Esophagus (tissue), 2 donors: Measurements from ENCODE around the gene FOXF2. TPM values are rescaled to one million over a fixed set of nuclear protein-coding genes. Genes with fewer than 3 reads are reported as not detected.

ENCODE experiments used
- H3K27ac ChIP-seq, 2 donors: one replicate each; pipeline ENCODE4 v1.5.1; 2013; ENCODE audit warnings: low read depth in 2 of 2, mild to moderate bottlenecking in 2 of 2, inconsistent platforms in 1 of 2, low read length in 1 of 2, moderate library complexity in 1 of 2
- H3K27me3 ChIP-seq, 2 donors: one replicate each; pipeline ENCODE4 v1.6.1; 2013; ENCODE audit warnings: low read length in 2 of 2, control low read depth in 1 of 2, mild to moderate bottlenecking in 1 of 2; ENCODE audit not compliant: insufficient read depth in 2 of 2, control insufficient read depth in 1 of 2
- H3K36me3 ChIP-seq, 2 donors: one replicate each; pipeline ENCODE4 v1.6.1; 2013; ENCODE audit warnings: low read length in 1 of 2; ENCODE audit not compliant: control insufficient read depth in 2 of 2, insufficient read depth in 2 of 2
- H3K4me1 ChIP-seq, 2 donors: one replicate each; pipeline ENCODE4 v1.6.1; 2013; ENCODE audit warnings: low read length in 1 of 2; ENCODE audit not compliant: control insufficient read depth in 2 of 2, insufficient read depth in 2 of 2
- H3K4me3 ChIP-seq, 2 donors: one replicate each; pipeline ENCODE4 v1.5.1; 2013; ENCODE audit warnings: low read length in 2 of 2, mild to moderate bottlenecking in 2 of 2, low read depth in 1 of 2, moderate library complexity in 1 of 2
- H3K9me3 ChIP-seq, 2 donors: one replicate each; pipeline ENCODE4 v1.6.1; 2013; ENCODE audit warnings: mild to moderate bottlenecking in 2 of 2, low read depth in 1 of 2, low read length in 1 of 2, moderate library complexity in 1 of 2; ENCODE audit not compliant: control insufficient read depth in 2 of 2, insufficient read depth in 1 of 2
- WGBS, 2 donors: extraction: QIAGEN DNeasy Blood & Tissue Kit; methylation state at CpG; one replicate each; pipeline ENCODE4 v1.1.7; 2013; 5-methylcytosine and 5-hydroxymethylcytosine counted together
- polyA plus RNA-seq, 2 donors: library from polyadenylated mRNA; stranded (reverse); fragments of 200-250 nt; gene quantifications; one replicate each; pipeline ENCODE4 v1.2.3, GENCODE V29; 2013
- donor health status: healthy with polysubstance abuse.
- donor health status: Bipolar disorder and iron deficiency.

FOXF2 gene
- polyA plus RNA-seq, 2 donors: 2.3 to 8.1 TPM

DNA sequence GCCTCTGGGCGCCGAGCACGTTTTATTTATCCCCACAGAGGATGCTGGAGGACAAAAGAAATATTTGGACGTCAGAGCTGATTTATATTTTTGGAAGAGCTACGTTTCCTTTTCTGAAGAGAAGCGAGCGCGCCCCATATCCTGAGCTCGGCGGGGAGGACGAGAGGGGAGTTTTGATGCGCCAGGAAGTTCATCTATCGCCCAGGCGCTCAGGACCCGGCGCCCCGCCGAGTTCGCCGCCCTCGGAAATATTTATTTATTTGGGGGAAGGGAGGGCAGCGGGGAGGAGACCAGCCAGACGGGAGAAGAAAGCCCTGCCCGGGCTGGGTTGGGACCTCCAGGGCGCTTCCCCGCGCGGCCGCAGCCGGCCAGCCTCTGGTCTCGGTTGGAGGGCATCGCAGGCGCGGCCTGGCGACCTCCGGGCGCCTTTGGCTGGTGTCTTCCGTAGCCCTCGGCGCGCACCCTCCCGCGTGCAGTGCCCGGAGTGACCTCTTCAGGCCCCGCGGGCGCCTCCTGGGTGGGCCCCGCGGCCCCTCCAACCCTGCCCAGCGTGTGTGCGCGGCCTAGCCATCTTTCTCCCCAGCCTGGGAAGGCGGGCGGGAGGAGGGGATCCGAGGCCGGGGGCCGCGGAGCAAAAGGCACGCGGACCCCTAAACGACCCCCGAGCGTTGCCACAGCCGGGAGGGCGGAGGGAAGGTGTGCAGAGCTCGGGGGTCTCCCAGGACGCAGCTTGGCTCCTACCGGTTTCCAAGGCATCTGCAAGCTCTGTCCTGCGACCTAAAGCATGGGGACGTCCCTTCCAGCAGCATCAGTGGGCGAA is 5.4 kb upstream of the FOXF2 start:
- H3K9me3 ChIP-seq: no peaks in the 10 kb centered on the region
- 4 to 10% methylated on average over 64 to 71 of the region's 71 CpGs for WGBS, 2 donors
- H3K4me3 ChIP-seq: peak overlapping the region; percentile 7
- peak overlapping the region; percentile 75 to 87 for H3K27ac ChIP-seq
- H3K36me3 ChIP-seq: no peaks in the 10 kb centered on the region
- H3K4me1 ChIP-seq: peaks cover 0 to 17% of the 10 kb centered on the region in 2 donors
- H3K27me3 ChIP-seq: peaks cover 15 to 28% of the 10 kb centered on the region in 2 donors

DNA sequence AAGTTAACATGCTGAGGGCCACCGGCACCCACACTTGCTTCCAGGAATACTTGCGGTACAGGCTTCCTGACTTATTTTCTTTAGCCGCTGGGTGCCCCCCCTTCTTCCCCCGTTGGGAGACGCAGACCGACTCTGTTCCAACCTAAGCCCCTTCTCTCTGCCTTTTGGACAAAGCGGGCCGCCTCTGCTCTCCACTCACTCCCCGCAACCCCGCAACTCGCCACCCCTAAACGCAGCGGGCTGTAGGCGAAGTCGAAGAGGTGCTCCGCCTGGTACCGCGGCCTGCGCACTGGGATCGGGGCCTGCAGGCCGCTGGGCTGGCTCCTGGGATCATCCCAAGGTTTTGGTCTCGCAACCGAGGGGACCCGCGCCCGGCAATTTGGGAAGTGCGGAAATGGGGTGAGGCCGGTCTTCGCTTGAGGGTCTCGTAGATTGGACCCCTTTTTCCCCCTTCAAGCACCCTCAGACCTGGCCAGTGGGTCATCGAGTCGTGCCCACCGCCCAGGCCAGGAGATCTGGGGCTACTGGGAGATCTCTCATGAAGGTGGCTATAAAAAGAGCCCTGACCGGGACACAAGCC is 4.7 kb upstream of the FOXF2 start:
- Histone ChIP-seq H3K27ac (peak overlapping the region; percentile 75 to 87), H3K36me3 (no peaks in the 10 kb centered on the region), H3K4me3 (peak overlapping the region in 1 of 2 donors; percentile 7), H3K4me1 (peaks cover 0 to 16% of the 10 kb centered on the region in 2 donors), H3K27me3 (peaks cover 15 to 22% of the 10 kb centered on the region in 2 donors), H3K9me3 (no peaks in the 10 kb centered on the region)
- WGBS, 2 donors: 18 to 23% methylated on average over 32 to 34 of the region's 34 CpGs

GRCh38 chr6:1385129-1386037 is 4.0 kb upstream of the FOXF2 start:
- Histone ChIP-seq H3K4me3 (no peak overlapping the region), H3K27ac (peak overlapping the region; percentile 75 to 87), H3K9me3 (no peaks in the 10 kb centered on the region), H3K36me3 (no peaks in the 10 kb centered on the region), H3K4me1 (peaks cover 0 to 18% of the 10 kb centered on the region in 2 donors), H3K27me3 (peaks cover 15 to 17% of the 10 kb centered on the region in 2 donors)
- 23 to 40% methylated on average over 39 of the region's 39 CpGs for WGBS, 2 donors

DNA sequence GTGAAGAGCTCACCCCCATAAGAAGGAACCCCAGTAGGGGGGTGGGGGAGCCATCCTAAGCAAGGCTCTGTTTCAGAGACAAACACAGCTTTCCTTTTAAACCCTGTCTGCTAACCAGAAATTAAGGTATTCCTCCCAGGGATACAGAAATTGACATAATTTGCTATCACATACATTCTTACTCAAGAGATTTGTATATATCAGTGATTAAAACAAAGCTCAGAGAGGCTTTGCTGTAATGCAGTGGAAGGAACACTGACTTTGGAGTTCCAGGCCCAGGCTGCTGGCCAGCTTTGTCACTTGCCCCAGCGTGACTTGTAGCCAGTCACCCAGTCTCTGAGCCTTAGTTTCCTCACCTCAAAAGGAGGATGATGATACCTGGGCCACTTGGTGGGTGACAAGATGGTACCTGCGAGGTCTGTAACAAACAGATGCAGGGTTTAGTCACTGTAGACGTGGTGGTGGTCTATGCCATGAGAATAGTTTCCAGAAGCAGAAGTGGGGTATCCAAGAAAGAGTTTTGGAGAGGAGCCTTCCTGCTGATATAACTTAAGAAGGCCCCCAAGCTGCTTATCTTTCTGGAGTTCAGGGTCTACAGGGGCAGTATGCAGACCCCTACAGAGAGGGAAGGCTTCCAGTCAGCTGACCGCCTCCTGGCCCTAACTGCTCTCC is 3.2 kb upstream of the FOXF2 start:
- Histone ChIP-seq H3K36me3 (no peaks in the 10 kb centered on the region), H3K4me1 (peaks cover 3 to 25% of the 10 kb centered on the region in 2 donors), H3K27ac (peak overlapping the region in 1 of 2 donors; percentile 70), H3K4me3 (no peak overlapping the region), H3K27me3 (peaks cover 15 to 21% of the 10 kb centered on the region in 2 donors), H3K9me3 (peaks cover 0 to 2% of the 10 kb centered on the region in 2 donors)
- WGBS, 2 donors: 65 to 72% methylated on average over 4 of the region's 4 CpGs

GRCh38 chr6:1387538-1387875 is 1.9 kb upstream of the FOXF2 start:
- Histone ChIP-seq H3K36me3 (no peaks in the 10 kb centered on the region), H3K27ac (peak overlapping the region; percentile 40 to 81), H3K27me3 (peaks cover 15 to 24% of the 10 kb centered on the region in 2 donors), H3K9me3 (peaks cover 0 to 2% of the 10 kb centered on the region in 2 donors), H3K4me3 (peak overlapping the region in 1 of 2 donors; percentile 20), H3K4me1 (peaks cover 3 to 16% of the 10 kb centered on the region in 2 donors)
- 42 to 52% methylated on average over 11 of the region's 11 CpGs for WGBS, 2 donors

DNA sequence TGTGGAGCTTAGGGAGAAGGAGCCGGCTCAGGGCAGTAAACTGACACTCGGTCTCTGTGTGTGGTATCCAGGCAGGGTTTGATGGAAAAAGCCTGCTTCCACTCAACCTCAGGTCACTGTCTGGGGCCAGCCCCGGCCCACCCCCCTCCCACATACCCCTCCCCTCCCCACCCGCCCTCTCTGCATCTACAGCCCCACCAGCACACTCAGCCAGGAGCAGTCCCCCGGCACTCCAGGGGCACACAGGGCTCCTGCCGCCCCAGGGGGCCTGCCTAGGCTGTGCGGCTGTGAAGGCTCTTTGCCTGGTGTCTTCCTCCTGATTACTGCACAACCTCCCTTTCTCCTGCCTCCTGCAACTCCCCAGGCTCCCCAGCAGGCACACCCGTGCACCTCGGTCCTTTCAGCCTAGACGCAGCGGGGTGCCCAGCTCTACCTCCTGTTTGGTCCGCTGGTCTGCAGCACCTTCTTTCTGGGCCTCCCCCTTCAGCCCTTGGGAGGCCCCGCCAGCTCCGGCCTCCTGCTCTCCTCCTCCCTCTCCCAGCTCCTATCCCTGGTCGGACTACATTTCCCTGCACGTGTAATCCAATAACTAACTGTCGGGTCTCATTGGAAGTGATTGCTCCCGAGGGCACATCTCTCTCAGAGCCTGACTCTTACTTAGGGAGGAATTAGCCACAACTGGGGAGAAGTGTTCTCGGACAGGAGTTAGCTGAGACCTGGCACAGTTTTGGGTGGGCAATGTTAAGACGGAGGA is 1.3 kb upstream of the FOXF2 start:
- Histone ChIP-seq H3K27me3 (peaks cover 15 to 24% of the 10 kb centered on the region in 2 donors), H3K36me3 (no peaks in the 10 kb centered on the region), H3K4me3 (peak overlapping the region; percentile 8 to 20), H3K4me1 (peaks cover 3 to 11% of the 10 kb centered on the region in 2 donors), H3K27ac (peak overlapping the region; percentile 62 to 81), H3K9me3 (peaks cover 0 to 2% of the 10 kb centered on the region in 2 donors)
- WGBS, 2 donors: 19 to 26% methylated on average over 17 to 20 of the region's 20 CpGs

DNA sequence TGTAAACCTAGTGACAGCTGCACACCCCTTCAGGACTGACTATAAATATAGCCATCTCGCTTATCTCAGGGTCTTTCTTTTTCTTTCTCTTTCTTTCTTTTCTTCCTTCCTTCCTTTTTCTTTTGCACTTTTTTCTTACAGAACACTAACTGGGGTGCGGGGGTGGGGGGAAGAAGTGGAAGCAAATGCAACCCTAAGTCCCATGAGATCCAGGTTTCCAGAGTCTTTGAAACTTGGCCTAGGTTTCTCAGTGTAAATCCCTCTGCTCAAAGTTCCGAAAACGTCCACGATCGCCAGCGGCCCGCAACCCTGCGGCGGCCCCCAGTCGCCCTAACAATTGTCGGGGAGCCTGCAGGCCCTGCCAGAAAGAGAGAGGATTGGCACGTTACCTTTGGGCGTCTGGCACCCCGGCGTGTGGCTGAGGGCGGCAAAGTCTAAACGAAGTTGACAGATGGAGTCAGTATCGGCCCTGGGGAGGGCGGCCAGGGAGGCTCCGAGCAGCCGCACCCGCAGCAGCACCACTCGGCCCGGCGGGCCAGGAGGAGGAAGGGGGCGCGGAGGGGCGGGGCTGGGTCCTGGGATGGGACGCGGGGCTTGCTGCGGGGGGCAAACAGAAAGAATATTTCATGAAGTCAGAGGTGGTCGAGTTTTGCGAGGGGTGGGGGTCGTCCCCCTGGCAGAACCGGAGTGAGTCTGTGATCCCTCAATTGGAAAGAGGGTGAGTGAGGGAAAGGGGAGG is 577 bp upstream of the FOXF2 start:
- Histone ChIP-seq H3K4me1 (peaks cover 10 to 11% of the 10 kb centered on the region in 2 donors), H3K27me3 (peaks cover 15 to 27% of the 10 kb centered on the region in 2 donors), H3K9me3 (peaks cover 0 to 2% of the 10 kb centered on the region in 2 donors), H3K27ac (peak overlapping the region; percentile 68 to 81), H3K4me3 (peak overlapping the region; percentile 7 to 69), H3K36me3 (no peaks in the 10 kb centered on the region)
- 5% methylated on average over 35 to 36 of the region's 36 CpGs for WGBS, 2 donors
